Neural cell (in vitro differentiated cells): ENCODE data around the gene CUEDC1.

ENCODE experiments used
- EP300 ChIP-seq: fragments of 450-650 bp; conservative IDR thresholded peaks from 2 replicates; pipeline ENCODE4 v1.6.1; 2014; ENCODE audit warnings: antibody characterized with exemption, mild to moderate bottlenecking, moderate library complexity; ENCODE audit not compliant: poor library complexity, severe bottlenecking
- TF ChIP-seq, protein P1 (sequence below): fragments of 450-650 bp; IDR thresholded peaks from 2 replicates; pipeline ENCODE4 v1.5.1; 2014; ENCODE audit warnings: antibody characterized with exemption, mild to moderate bottlenecking, moderate library complexity; ENCODE audit not compliant: poor library complexity, severe bottlenecking

DNA sequence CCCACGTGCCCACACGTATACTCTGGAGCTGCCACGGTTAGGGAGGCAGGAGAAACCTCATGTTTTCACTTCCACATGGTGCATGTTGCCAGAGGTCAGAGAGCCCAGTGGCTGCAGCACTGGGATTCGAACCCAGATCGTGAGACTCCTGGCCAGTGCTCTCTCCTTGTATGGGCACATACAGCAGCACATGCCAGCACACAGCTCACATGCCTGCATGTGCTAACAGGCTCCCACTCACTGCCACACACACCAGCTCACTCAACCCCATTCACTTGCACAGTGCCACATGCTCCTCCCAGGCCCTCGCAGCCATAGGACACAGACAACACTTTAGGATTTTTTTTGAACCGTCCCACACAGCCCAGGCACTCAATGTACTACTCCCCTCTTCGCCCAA lies 55.8 kb downstream of the CUEDC1 start:
- TF ChIP-seq, protein P1, sequence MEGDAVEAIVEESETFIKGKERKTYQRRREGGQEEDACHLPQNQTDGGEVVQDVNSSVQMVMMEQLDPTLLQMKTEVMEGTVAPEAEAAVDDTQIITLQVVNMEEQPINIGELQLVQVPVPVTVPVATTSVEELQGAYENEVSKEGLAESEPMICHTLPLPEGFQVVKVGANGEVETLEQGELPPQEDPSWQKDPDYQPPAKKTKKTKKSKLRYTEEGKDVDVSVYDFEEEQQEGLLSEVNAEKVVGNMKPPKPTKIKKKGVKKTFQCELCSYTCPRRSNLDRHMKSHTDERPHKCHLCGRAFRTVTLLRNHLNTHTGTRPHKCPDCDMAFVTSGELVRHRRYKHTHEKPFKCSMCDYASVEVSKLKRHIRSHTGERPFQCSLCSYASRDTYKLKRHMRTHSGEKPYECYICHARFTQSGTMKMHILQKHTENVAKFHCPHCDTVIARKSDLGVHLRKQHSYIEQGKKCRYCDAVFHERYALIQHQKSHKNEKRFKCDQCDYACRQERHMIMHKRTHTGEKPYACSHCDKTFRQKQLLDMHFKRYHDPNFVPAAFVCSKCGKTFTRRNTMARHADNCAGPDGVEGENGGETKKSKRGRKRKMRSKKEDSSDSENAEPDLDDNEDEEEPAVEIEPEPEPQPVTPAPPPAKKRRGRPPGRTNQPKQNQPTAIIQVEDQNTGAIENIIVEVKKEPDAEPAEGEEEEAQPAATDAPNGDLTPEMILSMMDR, result no peak
- TF ChIP-seq EP300, result no peak
